ENCODE results near the gene SPDEF. TPM values are rescaled to one million over a fixed set of nuclear protein-coding genes. Genes with fewer than 3 reads are reported as not detected.
A peak's percentile ranks its signal among the peaks of the same experiment; 100 is the strongest.

The SPDEF gene
- total and polyA plus RNA-seq, 12 donors: 0.06 to 0.14 (median 0.14) TPM; not detected in 8

GRCh38 chr6:34515473-34516387, 40.4 kb downstream of the SPDEF start:
- no peak for TF ChIP-seq POLR2A (IDR thresholded peaks at IDR 0.05)
- no peak for TF ChIP-seq CTCF (IDR thresholded peaks at IDR 0.05)
- H3K4me1 ChIP-seq (replicated peaks in 1 of 2): no peaks in the 10 kb centered on the region
- no peak overlapping the region for H3K4me3 ChIP-seq
- H3K36me3 ChIP-seq (replicated peaks in 1 of 2): no peaks in the 10 kb centered on the region
- 71 to 86% (median 81%) methylated on average over 7 to 13 of the region's 13 CpGs for WGBS, 4 donors
- H3K27ac ChIP-seq: no peak overlapping the region
- H3K9me3 ChIP-seq (replicated peaks in 1 of 3): no peaks in the 10 kb centered on the region
- DNase-seq: no peak
- intact Hi-C loops (cut with DNase I): no loop called here
- H3K27me3 ChIP-seq: no peaks in the 10 kb centered on the region

- intact Hi-C loops (cut with DNase I): no loop called here
- no peaks in the 10 kb centered on the region for H3K36me3 ChIP-seq (replicated peaks in 1 of 2)
- H3K27ac ChIP-seq: no peak overlapping the region
- peak in 3 of 7 donors; percentile 53 to 81 (median 54) for DNase-seq
- no peaks in the 10 kb centered on the region for H3K27me3 ChIP-seq
- WGBS, 4 donors: 29 to 60% (median 57%) methylated on average over 22 to 34 of the region's 34 CpGs
- no peaks in the 10 kb centered on the region for H3K9me3 ChIP-seq (replicated peaks in 1 of 3)
- H3K4me1 ChIP-seq (replicated peaks in 1 of 2): no peaks in the 10 kb centered on the region
- no peak overlapping the region for H3K4me3 ChIP-seq
- TF ChIP-seq CTCF (IDR thresholded peaks at IDR 0.05) (peak in 3 of 6 experiments; percentile 21 to 32 (median 21)), POLR2A (IDR thresholded peaks at IDR 0.05) (no peak)
These were observed 41.3 kb downstream of the SPDEF start for GRCh38 chr6:34514593-34515472.

- intact Hi-C loops (cut with DNase I): no loop called here
- TF ChIP-seq CTCF (IDR thresholded peaks at IDR 0.05) (no peak), POLR2A (IDR thresholded peaks at IDR 0.05) (no peak)
- Histone ChIP-seq H3K4me3 (no peak overlapping the region), H3K36me3 (replicated peaks in 1 of 2) (no peaks in the 10 kb centered on the region), H3K27ac (no peak overlapping the region), H3K4me1 (replicated peaks in 1 of 2) (no peaks in the 10 kb centered on the region), H3K27me3 (no peaks in the 10 kb centered on the region), H3K9me3 (replicated peaks in 1 of 3) (no peaks in the 10 kb centered on the region)
- DNase-seq: no peak
- 89 to 92% (median 91%) methylated on average over 8 of the region's 8 CpGs for whole genome bisulfite sequencing, 4 donors
These were observed 42.0 kb downstream of the SPDEF start for GRCh38 chr6:34514112-34514511.

- intact Hi-C loops (cut with DNase I): no loop called here
- Histone ChIP-seq H3K27ac (no peak overlapping the region), H3K9me3 (replicated peaks in 1 of 3) (no peaks in the 10 kb centered on the region), H3K36me3 (replicated peaks in 1 of 2) (no peaks in the 10 kb centered on the region), H3K27me3 (no peaks in the 10 kb centered on the region), H3K4me1 (replicated peaks in 1 of 2) (no peaks in the 10 kb centered on the region), H3K4me3 (no peak overlapping the region)
- WGBS, 4 donors: 83 to 100% (median 92%) methylated on average over 4 of the region's 4 CpGs
- DNase-seq: no peak
- TF ChIP-seq POLR2A (IDR thresholded peaks at IDR 0.05) (no peak), CTCF (IDR thresholded peaks at IDR 0.05) (no peak)
These were observed 42.5 kb downstream of the SPDEF start for GRCh38 chr6:34513646-34514045.
